GM06990 (cell line): ENCODE results near the gene TECPR2.
"Not testable (repeated sequence)": the region's sequence is repeated elsewhere in the genome, so short reads cannot be mapped to it uniquely, and the experiment has no call there.

Experiments used
- DNase-seq: peaks from one replicate; pipeline ENCODE4 v3.0.0-alpha.2; 2011; ENCODE audit not compliant: insufficient read length; ENCODE audit errors: extremely low read depth
- H3K27me3 ChIP-seq: replicated peaks from 2 replicates; pipeline ENCODE4 v1.6.0; 2011; ENCODE audit warnings: low read length; ENCODE audit not compliant: control insufficient read depth, insufficient read depth
- H3K36me3 ChIP-seq: 2 replicates; pipeline ENCODE4 v1.5.1; 2011; ENCODE audit warnings: low read length; ENCODE audit not compliant: control insufficient read depth, insufficient read depth
- H3K4me3 ChIP-seq: replicated peaks from 2 replicates; pipeline ENCODE4 v1.5.1; 2011; ENCODE audit warnings: low read depth, mild to moderate bottlenecking, control low read depth, low read length
- CTCF ChIP-seq: IDR thresholded peaks from 2 replicates; pipeline ENCODE4 v1.5.1; 2011; ENCODE audit warnings: low read length, control low read depth, mild to moderate bottlenecking, inconsistent platforms; ENCODE audit not compliant: insufficient read depth, poor library complexity, severe bottlenecking

Gene TECPR2

GRCh38 chr14:102513899-102514772 lies 151.4 kb downstream of the TECPR2 start:
- no peak for DNase-seq
- Histone ChIP-seq H3K4me3 (no peak overlapping the region), H3K27me3 (no peaks in the 10 kb centered on the region), H3K36me3 (no peaks in the 10 kb centered on the region)
- TF ChIP-seq CTCF, result no peak

GRCh38 chr14:102514987-102515733 lies 152.4 kb downstream of the TECPR2 start:
- TF ChIP-seq CTCF, result no peak
- Histone ChIP-seq H3K27me3 (no peaks in the 10 kb centered on the region), H3K4me3 (no peak overlapping the region), H3K36me3 (no peaks in the 10 kb centered on the region)
- DNase-seq, result no peak

- Histone ChIP-seq H3K4me3 (peak overlapping the region; percentile 63), H3K36me3 (no peaks in the 10 kb centered on the region), H3K27me3 (no peaks in the 10 kb centered on the region)
- peak; percentile 65 for DNase-seq
- peak; percentile 15 for TF ChIP-seq CTCF
Measured at GRCh38 chr14:102516531-102517391, 154.0 kb downstream of the TECPR2 start.

- Histone ChIP-seq H3K4me3 (peak overlapping the region; percentile 63), H3K27me3 (no peaks in the 10 kb centered on the region), H3K36me3 (no peaks in the 10 kb centered on the region)
- DNase-seq, result peak; percentile 43
- TF ChIP-seq CTCF, result no peak
Measured at GRCh38 chr14:102517392-102518062, 154.8 kb downstream of the TECPR2 start.

GRCh38 chr14:102518063-102518648 lies 155.4 kb downstream of the TECPR2 start:
- H3K27me3 ChIP-seq, result no peaks in the 10 kb centered on the region
- H3K36me3 ChIP-seq, result no peaks in the 10 kb centered on the region
- no peak overlapping the region for H3K4me3 ChIP-seq
- DNase-seq, result no peak
- TF ChIP-seq CTCF, result no peak

GRCh38 chr14:102519709-102520108 lies 157.0 kb downstream of the TECPR2 start:
- H3K4me3 ChIP-seq, H3K36me3 ChIP-seq, DNase-seq, H3K27me3 ChIP-seq: not testable (repeated sequence)
